Measurements from ENCODE around the gene ADIG.

ADIG gene

GRCh38 chr20:38581013-38581412 lies at the start of gene ADIG:
TSS of gene ADIG (plus strand) at chr20:38581197. CDS start at chr20:38581251, 54 bp downstream.
- DNase-seq (ENCODE audit: low spot score): no peak

DNA sequence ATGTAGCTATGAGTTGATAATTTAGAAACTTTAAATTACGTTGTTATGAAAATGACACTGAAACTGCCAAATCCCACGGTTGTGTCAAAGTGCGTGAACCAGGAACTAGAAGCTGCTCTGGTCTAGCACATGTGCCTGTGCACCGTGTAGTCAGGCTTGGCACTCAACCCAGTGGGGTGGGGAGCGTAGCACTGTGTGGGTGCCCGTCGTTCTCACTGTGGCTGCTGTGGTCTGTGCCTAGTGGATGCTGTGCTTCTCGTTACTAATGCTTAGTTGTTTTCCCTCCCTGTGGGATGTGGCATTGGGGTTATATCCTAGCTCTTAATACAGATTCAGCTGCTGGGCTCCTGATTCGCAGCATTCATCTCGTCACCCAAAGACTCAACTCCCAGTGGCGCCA lies 46.2 kb upstream of the ADIG start:
- DNase-seq (ENCODE audit: low spot score): no peak

- DNase-seq (ENCODE audit: low spot score): no peak
Measured at GRCh38 chr20:38536310-38536709, 44.7 kb upstream of the ADIG start.

DNA sequence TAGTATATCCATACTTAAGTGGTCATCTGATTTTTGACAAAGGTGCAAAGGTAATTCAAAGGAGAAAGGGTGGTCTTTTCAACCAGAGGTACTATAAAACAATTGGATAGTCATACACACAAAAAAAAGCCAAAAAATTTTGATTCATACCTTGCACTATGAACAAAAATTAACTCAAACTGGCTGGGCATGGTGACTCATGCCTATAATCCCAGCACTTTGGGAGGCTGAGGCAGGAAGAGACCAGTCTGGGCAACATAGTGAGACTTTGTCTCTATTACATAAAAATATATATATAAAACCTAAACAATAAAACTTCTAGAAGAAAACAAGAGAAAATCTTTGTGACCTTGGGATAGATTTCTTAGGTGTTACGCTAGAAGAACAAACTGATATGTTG lies 43.8 kb upstream of the ADIG start:
- DNase-seq (ENCODE audit: low spot score): no peak

- no peak for DNase-seq (ENCODE audit: low spot score)
Measured at GRCh38 chr20:38538789-38539188, 42.2 kb upstream of the ADIG start.

GRCh38 chr20:38543014-38543906 lies 37.7 kb upstream of the ADIG start:
- DNase-seq (ENCODE audit: low spot score): no peak

GRCh38 chr20:38545771-38546170 lies 35.2 kb upstream of the ADIG start:
- no peak for DNase-seq (ENCODE audit: low spot score)

DNA sequence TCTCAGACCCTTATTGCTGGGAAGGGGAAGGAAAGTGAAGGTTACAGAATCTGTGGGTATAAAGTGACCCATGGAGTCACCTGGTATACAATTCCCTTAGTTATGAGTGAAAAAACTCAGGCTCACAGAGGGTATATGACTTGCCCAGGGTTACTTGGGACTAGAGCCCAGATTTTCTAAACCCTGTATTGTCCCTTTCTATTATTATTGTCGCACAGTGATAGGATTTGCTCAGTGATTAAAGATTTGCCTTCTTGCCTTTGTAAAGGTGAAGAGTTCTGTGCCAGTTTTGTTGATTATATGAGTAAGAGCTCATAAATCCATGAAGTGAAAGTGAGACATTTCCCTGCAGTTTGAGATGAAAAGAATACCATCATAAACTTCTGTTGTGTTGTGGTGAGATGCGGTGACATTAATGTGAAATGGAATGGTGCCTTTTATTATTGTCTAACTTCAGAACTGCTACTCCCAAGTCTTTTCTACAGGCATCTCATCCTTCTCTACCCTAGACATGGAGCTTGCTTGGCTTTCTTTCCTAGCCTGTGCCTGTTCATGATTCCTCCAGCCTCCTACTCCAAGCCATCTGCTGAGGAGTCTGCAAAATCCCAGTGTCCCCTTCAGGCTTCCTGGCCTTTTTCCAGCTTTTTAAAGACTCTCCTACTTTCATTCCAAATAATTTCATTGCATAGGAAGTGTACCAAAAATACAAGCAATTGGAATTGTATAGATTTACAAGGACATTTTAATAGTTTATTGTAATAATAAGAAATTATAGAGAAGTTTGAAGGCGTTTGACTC lies 33.5 kb upstream of the ADIG start:
- no peak for DNase-seq (ENCODE audit: low spot score)

DNA sequence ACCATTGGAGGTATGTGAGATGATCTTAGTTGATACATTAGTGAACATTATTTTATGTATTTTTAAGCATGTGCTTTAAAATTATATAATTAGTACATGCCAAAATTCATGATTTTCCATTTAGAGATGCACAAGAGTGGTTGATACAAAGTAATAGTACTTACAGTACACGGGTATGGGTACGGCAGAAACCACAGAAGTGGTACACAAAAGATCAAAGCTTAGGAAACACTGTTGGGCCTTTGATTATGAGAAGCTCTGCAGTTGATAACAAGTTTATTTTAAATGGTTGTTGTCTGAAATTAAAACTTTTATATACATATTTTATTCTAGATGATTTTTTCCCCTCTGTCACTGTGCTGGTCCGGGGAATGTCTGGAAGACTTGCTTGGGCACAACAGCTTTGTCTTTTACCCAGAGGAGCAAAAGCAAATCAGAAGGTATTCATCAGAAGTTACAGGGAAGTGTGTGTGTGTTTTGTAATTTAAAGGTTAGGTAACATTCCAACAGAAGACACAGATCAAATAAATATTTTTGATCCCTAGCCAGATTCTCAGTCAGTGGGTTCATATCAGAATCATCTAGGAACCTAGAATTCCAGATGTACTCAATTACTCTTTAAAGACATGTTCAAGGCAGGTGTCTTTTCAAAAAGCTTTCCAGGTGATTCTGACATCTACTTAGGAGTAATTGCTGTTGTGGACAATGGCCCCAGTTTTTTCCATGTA lies 32.5 kb upstream of the ADIG start:
- no peak for DNase-seq (ENCODE audit: low spot score)

- peak; percentile 13 for DNase-seq (ENCODE audit: low spot score)
Measured at GRCh38 chr20:38550274-38550673, 30.7 kb upstream of the ADIG start.

- DNase-seq (ENCODE audit: low spot score): no peak
Measured at GRCh38 chr20:38551056-38551626, 29.9 kb upstream of the ADIG start.

GRCh38 chr20:38554986-38555385 lies 26.0 kb upstream of the ADIG start:
- DNase-seq (ENCODE audit: low spot score): no peak

- DNase-seq (ENCODE audit: low spot score): no peak
Measured at GRCh38 chr20:38555395-38555794, 25.6 kb upstream of the ADIG start.

- DNase-seq (ENCODE audit: low spot score): no peak
Measured at GRCh38 chr20:38557174-38557573, 23.8 kb upstream of the ADIG start.

- DNase-seq (ENCODE audit: low spot score): no peak
Measured at GRCh38 chr20:38558596-38559360, 22.2 kb upstream of the ADIG start.

DNA sequence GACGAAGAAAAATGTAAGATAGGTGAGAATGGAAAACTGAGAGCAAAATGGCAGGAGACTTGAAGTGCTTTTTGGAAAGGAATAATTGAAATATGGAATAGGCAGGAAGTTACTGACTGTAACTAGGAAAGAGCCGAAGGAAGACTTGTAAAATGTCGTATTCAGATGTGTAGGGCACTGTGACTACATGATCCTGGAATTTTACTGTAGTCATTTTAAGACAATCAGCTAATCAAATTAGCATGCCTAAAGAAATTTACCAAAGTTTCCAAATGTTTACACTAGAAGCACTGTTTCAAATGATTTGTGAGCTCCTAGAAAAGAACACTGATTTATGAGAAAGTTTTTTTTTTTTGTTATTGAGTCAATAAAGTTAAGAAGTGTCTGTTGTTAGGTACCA lies 21.2 kb upstream of the ADIG start:
- DNase-seq (ENCODE audit: low spot score): no peak

DNA sequence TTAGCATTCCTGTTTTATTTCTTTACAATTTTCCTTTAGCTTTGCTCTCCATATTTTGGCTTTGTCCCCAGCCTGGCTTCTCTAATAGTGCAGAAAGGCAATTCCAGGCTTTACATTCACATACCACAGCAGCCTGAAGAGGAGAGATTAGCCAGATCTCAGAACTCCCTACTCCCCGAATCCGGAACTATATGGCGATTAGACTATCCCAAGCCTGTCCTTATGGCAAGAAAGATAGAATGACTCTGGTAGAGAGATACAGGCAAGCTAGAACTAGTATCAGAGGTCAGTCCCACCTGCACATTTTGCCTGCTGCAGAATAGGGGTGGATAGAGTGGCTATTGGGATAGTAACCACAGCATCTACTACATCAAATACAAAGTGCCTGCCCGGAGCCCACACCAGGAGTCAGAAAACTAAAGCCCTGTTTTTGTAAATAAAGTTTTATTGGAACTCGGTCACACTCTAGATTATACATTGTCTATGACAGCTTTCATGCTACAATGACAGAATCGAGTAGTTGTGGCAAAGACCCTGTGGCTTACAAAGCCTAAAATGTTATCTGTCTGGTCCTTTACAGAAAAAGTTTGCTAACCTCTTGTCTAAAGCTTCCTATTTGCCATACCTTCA lies 17.1 kb upstream of the ADIG start:
- DNase-seq (ENCODE audit: low spot score): no peak

DNA sequence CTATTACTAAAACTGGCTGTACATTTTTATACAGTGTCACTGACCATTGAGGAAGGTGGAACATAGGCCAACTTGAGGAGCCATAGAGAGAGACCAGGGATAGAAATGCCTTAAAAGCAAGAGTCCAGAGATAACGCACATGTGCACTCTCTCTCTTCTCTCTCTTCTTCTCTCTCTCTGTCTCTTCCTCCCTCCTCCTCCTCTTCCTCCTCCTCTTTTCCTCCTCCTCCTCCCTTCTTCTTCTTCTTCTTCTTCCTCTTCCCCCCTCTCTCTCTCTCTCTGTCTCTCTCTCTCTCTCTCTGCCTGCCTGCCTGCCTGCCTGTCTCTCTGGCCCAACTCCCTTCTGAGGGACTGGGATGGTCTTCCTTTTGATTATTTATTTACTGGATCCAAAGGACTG lies 16.3 kb upstream of the ADIG start:
- no peak for DNase-seq (ENCODE audit: low spot score)

GRCh38 chr20:38566036-38566598 lies 14.9 kb upstream of the ADIG start:
- no peak for DNase-seq (ENCODE audit: low spot score)

GRCh38 chr20:38569747-38570525 lies 11.1 kb upstream of the ADIG start:
- DNase-seq (ENCODE audit: low spot score): no peak
